ENCODE measurements around the gene VPS13D.

GRCh38 chr1:12269351-12269750 is 39.5 kb downstream of the VPS13D start:
- no peak for TF ChIP-seq POLR2A (IDR thresholded peaks at IDR 0.05)
- TF ChIP-seq CTCF (IDR thresholded peaks at IDR 0.05 in 8 of 11, conservative IDR thresholded peaks at IDR 0.05 in 3 of 11), result no peak
- no peak for TF ChIP-seq POLR2AphosphoS5 (IDR thresholded peaks at IDR 0.05)
